Natural killer cell (primary cell): ENCODE measurements around the gene RAB8B. TPM values are rescaled to one million over a fixed set of nuclear protein-coding genes. Genes with fewer than 3 reads are reported as not detected.
A peak's percentile ranks its signal among the peaks of the same experiment; 100 is the strongest.

Source experiments
- ATAC-seq, 3 donors: fragments of 150-1000 bp in 2 of 3; fragments of 200-7000 bp in 1 of 3; cut with Tn5 transposase; 1 replicate in 1 of 3; 2 replicates in 2 of 3; pipeline ENCODE4 v1.10.0; 2021; ENCODE audit warnings: mild to moderate bottlenecking in 2 of 3, moderate library complexity in 2 of 3
- DNase-seq, 2 donors: peaks; one replicate each; pipeline versions ENCODE4 v3.0.0 to v3.0.0-alpha.2; 2013 to 2021; ENCODE audit warnings: mixed read lengths in 1 of 2
- H3K27ac ChIP-seq: one replicate; pipeline ENCODE4 v1.5.1; 2013; ENCODE audit warnings: mild to moderate bottlenecking, low read length
- H3K27me3 ChIP-seq: one replicate; pipeline ENCODE4 v1.6.1; 2013; ENCODE audit warnings: low read length; ENCODE audit not compliant: control insufficient read depth, insufficient read depth
- H3K36me3 ChIP-seq: one replicate; pipeline ENCODE4 v1.6.1; 2013; ENCODE audit warnings: low read length; ENCODE audit not compliant: control insufficient read depth, insufficient read depth
- H3K4me1 ChIP-seq: one replicate; pipeline ENCODE4 v1.6.1; 2013; ENCODE audit warnings: low read length; ENCODE audit not compliant: control insufficient read depth, insufficient read depth
- H3K4me3 ChIP-seq: one replicate; pipeline ENCODE4 v1.5.1; 2013; ENCODE audit warnings: low read length
- H3K9me3 ChIP-seq: one replicate; pipeline ENCODE4 v1.6.1; 2013; ENCODE audit warnings: low read length; ENCODE audit not compliant: control insufficient read depth, insufficient read depth
- H3K27ac Mint-ChIP-seq, 2 donors: one replicate each; pipeline ENCODE4 v1.8.0; 2022; ENCODE audit warnings: mild to moderate bottlenecking in 2 of 2, mixed read lengths in 2 of 2, moderate library complexity in 1 of 2
- H3K27me3 Mint-ChIP-seq, 2 donors: one replicate each; pipeline ENCODE4 v1.8.0; 2022; ENCODE audit warnings: low read depth in 2 of 2, mixed read lengths in 2 of 2
- H3K36me3 Mint-ChIP-seq: one replicate; pipeline ENCODE4 v1.8.0; 2022; ENCODE audit warnings: mixed read lengths
- H3K4me1 Mint-ChIP-seq, 2 donors: one replicate each; pipeline ENCODE4 v1.8.0; 2022; ENCODE audit warnings: mixed read lengths in 2 of 2
- H3K4me3 Mint-ChIP-seq: one replicate; pipeline ENCODE4 v1.8.0; 2022; ENCODE audit warnings: mild to moderate bottlenecking, moderate library complexity, mixed read lengths
- H3K9me3 Mint-ChIP-seq, 2 donors: one replicate each; pipeline ENCODE4 v1.8.0; 2022; ENCODE audit warnings: mixed read lengths in 2 of 2
- WGBS: methylation state at CpG from one replicate; pipeline ENCODE4 v1.1.7; 2013; ENCODE audit warnings: missing lambda C conversion rate; ENCODE audit not compliant: insufficient coverage; 5-methylcytosine and 5-hydroxymethylcytosine counted together
- intact Hi-C: fragments of 100-400 bp; cut with micrococcal nuclease; formaldehyde crosslinking; loops from one replicate; pipeline ENCODE4 v1.14.2; 2022
- total RNA-seq, 4 donors: library from RNA; stranded (reverse); fragments of 120-200 nt in 1 of 4; gene quantifications; one replicate each; pipeline versions ENCODE4 v1.2.3 to v1.2.4, GENCODE V29; 2013 to 2022
- TF ChIP-seq, protein P1 (sequence below): fragments of 200-600 bp; IDR thresholded peaks from one replicate; pipeline ENCODE4 v1.8.0; 2022; ENCODE audit warnings: antibody characterized with exemption

RAB8B gene
- total RNA-seq, 3 donors from 2014 or later (not counting 1 experiment from before 2014, with no cell fraction given): 128 to 155 (median 137) TPM

DNA sequence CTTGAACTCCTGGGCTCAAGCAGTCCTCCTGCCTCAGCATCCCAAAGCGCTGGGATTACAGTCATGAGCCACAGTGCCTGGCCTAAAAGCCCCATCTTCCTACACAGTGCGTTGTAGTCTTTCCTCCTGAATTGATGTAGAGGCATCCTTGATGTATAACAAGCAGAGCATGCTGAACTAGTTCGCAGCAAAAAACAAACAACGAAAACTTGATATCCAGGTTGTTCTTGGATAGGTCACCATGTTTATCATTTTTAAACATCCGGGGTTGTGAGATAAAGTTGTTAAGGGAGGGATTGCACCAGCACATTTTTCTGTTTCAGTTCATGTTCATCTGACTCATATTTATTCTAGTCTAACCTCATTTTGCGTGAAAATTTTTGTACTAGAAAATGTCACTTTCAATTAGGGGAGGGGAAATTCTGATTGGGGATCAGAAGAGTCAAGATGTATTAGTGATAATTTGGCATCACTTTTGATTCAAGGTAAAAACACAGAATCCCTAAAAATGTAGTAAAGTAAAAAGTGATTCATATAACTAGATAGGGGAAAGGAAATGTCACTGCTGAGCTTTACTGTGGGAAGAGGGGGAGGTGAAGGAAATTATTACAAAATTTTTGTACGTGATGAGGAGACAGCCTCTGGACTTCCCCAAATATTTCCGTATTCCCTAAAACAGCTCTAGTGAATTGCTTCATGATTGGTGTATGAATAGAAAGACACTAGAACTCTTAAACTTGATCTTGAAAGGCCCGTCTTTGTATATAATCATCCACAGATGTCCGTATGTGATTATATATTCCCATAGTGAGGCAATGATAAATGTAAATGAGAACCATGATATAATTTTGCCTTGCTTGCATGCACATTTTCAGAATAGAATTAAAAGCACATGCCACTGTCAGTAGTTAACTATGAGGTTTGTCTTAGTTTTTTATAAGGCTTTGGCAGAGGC lies 22.9 kb downstream of the RAB8B start:
- H3K27me3 Mint-ChIP-seq: no peaks in the 10 kb centered on the region
- DNase-seq (peak in 1 of 2 donors; percentile 41), ATAC-seq (peak; percentile 17 to 66 (median 41))
- Histone ChIP-seq H3K4me3 (no peak overlapping the region), H3K9me3 (no peaks in the 10 kb centered on the region), H3K36me3 (peaks cover 3% of the 10 kb centered on the region), H3K27me3 (no peaks in the 10 kb centered on the region), H3K4me1 (peaks cover 39% of the 10 kb centered on the region), H3K27ac (peak overlapping the region; percentile 65)
- WGBS: 80% methylated on average over 5 of the region's 10 CpGs
- intact Hi-C loops: loop anchor here (2.0 to 5.0 kb wide), 3 partner anchors 20 to 35 kb away; no protein-coding TSS in a partner anchor
- TF ChIP-seq, protein P1, sequence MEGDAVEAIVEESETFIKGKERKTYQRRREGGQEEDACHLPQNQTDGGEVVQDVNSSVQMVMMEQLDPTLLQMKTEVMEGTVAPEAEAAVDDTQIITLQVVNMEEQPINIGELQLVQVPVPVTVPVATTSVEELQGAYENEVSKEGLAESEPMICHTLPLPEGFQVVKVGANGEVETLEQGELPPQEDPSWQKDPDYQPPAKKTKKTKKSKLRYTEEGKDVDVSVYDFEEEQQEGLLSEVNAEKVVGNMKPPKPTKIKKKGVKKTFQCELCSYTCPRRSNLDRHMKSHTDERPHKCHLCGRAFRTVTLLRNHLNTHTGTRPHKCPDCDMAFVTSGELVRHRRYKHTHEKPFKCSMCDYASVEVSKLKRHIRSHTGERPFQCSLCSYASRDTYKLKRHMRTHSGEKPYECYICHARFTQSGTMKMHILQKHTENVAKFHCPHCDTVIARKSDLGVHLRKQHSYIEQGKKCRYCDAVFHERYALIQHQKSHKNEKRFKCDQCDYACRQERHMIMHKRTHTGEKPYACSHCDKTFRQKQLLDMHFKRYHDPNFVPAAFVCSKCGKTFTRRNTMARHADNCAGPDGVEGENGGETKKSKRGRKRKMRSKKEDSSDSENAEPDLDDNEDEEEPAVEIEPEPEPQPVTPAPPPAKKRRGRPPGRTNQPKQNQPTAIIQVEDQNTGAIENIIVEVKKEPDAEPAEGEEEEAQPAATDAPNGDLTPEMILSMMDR: no peak
- H3K27ac Mint-ChIP-seq: peak overlapping the region; percentile 86 to 93
- no peaks in the 10 kb centered on the region for H3K9me3 Mint-ChIP-seq
- peaks cover 13% of the 10 kb centered on the region for H3K36me3 Mint-ChIP-seq
- peak overlapping the region; percentile 64 for H3K4me3 Mint-ChIP-seq
- peaks cover 76 to 82% of the 10 kb centered on the region in 2 donors for H3K4me1 Mint-ChIP-seq

DNA sequence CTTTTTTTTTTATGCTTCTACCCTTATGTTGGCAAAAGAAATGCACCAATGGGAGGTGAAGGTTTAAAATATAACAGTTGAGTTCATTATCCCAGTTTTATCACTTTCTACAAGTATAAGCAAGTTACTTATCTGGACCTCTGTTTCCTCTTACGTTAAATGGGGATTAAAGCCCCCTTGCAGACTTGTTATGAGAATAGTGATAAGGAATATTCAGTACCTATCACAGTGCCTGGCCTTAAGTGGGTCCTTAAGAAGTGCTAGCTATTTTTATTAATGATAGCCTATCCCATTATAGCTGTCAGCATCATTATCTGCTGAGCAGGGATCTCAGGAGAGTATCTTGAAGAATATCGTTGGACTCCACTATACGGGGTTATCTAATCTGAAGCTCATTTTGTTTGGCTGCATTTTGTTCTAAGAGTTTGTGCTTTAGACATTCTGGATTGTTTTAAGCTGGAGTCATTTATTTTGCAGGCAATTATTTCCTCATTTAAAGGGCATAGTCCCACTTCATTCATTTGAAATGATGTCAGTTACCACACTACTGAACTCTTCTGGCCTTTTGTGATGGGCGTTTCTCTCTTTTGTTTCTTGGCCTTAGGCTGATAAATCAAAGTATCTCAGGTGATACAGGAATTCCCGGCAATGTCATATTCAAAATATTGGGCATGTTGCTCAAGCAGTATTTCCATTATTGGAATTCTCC lies 28.8 kb downstream of the RAB8B start:
- Mint-ChIP-seq H3K4me1 (peaks cover 73 to 84% of the 10 kb centered on the region in 2 donors), H3K4me3 (peak overlapping the region; percentile 21), H3K9me3 (no peaks in the 10 kb centered on the region), H3K27me3 (no peaks in the 10 kb centered on the region), H3K27ac (peak overlapping the region; percentile 64 to 67), H3K36me3 (no peaks in the 10 kb centered on the region)
- Histone ChIP-seq H3K9me3 (no peaks in the 10 kb centered on the region), H3K27ac (no peak overlapping the region), H3K36me3 (peaks cover 5% of the 10 kb centered on the region), H3K27me3 (no peaks in the 10 kb centered on the region), H3K4me1 (peaks cover 17% of the 10 kb centered on the region), H3K4me3 (no peak overlapping the region)
- TF ChIP-seq, protein P1: no peak
- intact Hi-C loops: no loop called here
- ATAC-seq (no peak), DNase-seq (no peak)
- 92% methylated on average over 4 of the region's 5 CpGs for WGBS

DNA sequence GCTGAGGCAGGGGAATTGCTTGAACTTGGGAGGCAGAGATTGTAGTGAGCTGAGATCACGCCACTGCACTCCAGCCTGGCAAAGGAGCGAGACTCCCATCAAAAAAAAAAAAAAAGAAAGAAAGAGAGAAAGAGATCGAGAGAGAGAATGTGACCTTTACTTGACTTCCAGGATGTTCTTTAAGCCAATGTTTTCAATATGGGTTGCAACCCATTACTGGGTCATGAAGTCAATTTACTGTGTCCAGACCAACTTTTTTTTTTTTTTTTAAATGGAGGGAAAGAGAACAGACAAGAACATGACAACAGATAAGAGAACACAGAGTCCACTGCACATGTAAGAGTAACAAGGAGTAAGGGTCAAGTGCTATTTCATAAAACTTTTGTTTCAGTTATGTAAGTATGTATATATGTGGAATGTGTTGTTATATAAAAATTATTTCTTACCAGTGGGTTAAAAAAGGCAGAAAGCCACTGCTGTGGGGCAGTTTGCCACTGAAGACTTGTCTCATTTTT lies 29.8 kb downstream of the RAB8B start:
- Histone ChIP-seq H3K27me3 (no peaks in the 10 kb centered on the region), H3K36me3 (peaks cover 15% of the 10 kb centered on the region), H3K27ac (no peak overlapping the region), H3K4me3 (no peak overlapping the region), H3K4me1 (peaks cover 9% of the 10 kb centered on the region), H3K9me3 (no peaks in the 10 kb centered on the region)
- Mint-ChIP-seq H3K4me1 (peaks cover 63 to 79% of the 10 kb centered on the region in 2 donors), H3K36me3 (no peaks in the 10 kb centered on the region), H3K27ac (peak overlapping the region; percentile 64 to 67), H3K27me3 (no peaks in the 10 kb centered on the region), H3K9me3 (no peaks in the 10 kb centered on the region), H3K4me3 (peak overlapping the region; percentile 25)
- intact Hi-C loops: no loop called here
- no peak for DNase-seq
- TF ChIP-seq, protein P1: no peak
- no peak for ATAC-seq
- WGBS: 93% methylated on average over 3 of the region's 3 CpGs
